HG02623 (cell line): ENCODE results near the gene WDR31.
"Not testable (repeated sequence)": the region's sequence is repeated elsewhere in the genome, so short reads cannot be mapped to it uniquely, and the experiment has no call there.

Experiments
- ATAC-seq: cut with Tn5 transposase; IDR thresholded peaks from one replicate; pipeline ENCODE4 v1.9.1; 2021; ENCODE audit warnings: moderate library complexity; ENCODE audit not compliant: unreplicated experiment

WDR31 gene

DNA sequence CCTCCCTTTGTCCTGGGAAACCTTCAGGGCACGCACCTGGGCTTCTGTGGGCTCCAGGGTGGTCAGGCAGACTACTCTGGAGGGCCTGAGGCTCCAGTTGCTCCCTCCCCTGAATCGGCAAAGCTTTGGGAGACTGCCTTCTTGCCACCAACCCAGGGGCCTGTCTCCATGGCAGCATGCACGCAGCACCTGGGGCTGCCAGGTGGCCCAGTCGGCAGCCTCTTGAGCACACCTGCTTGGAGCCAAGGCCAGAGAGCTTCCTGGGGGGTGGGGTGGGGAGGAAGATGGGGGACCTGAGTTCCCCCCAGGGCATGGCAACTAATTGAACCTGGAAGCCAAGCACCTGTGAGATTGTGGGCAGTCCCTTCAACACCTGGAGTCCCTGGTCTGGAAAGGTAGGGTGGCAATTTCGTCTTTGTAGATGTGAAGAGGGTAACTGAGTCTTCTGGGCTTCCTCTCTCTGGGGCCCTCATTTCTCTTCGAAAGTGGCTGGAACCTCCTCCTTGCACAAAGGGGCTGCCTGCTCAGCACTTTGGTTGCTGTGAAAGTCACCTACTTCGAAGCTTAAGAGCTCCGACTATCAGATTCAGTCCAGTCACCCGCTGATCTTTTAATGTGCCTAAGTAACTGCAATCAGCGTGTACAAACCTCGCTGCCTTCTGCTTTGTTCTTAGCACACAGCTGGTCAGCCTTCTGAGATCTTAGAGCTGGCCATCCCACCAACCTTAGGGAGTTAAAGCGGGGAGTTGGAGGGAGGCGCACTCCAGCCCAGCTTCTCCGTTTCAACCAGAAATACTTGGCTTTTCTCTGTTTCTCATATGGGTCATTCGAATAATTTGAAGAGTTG lies 40.9 kb downstream of the WDR31 start:
- ATAC-seq: no peak

DNA sequence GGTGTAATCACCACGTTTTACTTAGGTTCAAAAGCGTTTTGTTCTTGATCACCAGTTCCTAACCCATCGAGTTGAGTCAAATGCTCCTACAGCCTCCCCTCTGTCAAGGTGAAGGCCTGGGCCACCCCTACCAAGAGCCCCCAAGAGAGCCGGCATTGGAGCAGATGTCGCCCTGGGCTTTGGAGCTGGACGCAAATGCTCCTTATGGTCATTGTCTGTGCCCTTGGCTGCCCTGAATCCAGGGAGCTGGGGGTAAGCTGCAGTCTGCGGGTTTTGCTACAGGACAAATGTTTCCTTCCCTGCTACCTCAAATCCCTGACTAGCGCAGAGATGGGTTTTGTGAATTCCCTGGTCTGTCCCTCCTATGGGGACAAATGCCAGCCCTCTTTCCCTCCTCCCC lies 41.8 kb downstream of the WDR31 start:
- ATAC-seq: no peak

DNA sequence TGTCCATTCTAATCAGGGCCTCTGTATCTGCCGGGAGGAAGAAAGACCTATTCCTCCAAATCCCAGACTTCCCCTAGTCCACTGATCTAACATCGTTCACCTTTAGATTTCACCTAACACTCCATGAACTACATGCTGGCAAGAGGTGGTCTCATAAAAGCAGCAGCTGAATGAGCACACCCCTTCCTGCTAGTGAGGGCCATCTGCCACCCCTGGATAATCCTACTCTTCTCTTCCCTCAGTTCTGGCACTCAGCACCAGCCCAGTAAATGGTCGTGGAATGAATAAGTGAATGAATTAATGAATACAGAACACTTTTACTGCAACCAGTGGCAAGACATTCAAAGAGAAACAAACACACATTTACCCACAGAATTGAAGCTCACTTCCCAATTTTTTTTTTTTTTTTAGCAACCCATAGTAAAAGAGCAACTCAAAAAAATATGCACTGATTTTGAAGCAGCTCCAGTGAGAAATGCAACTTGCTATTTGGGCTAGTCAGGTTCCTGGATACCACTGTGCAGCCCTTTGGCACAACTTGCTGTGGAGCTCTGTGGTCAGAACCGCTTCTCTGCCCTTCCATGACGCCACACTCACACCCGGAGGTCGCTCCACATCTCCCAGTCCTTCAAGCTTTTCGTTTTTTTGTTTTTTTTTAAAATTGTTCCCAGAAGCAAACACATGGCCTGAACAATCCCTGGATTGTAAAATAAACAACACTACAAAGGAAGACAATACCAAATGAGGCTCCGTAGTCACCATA lies 43.1 kb downstream of the WDR31 start:
- no peak for ATAC-seq

GRCh38 chr9:113296247-113296646 lies 43.8 kb downstream of the WDR31 start:
- not testable (repeated sequence) for ATAC-seq

GRCh38 chr9:113293285-113293878 lies 46.7 kb downstream of the WDR31 start:
- no peak for ATAC-seq

- no peak for ATAC-seq
These were observed 49.9 kb downstream of the WDR31 start for GRCh38 chr9:113290052-113290607.

- ATAC-seq: no peak
These were observed 51.0 kb downstream of the WDR31 start for GRCh38 chr9:113289091-113289490.

DNA sequence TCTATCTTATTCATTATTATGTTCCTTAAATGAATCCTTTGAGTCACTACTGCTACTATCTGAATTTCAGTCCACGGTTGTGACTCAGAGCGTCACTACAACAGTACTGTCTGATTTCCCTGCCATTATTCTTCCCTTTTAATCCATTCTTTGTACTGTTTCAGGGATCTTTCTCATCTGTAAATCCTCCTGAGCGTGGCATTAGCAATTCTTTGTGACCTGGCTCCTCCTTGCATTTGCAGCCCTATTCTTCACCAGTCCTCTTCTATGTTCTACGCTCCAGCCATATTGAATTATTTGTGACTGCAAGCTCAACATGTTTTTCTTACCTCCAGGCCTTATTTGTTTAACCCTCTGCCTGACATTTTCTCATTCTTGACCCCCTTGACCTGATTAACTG lies 58.7 kb downstream of the WDR31 start:
- ATAC-seq: no peak

- no peak for ATAC-seq
These were observed 61.2 kb downstream of the WDR31 start for GRCh38 chr9:113278840-113279239.

DNA sequence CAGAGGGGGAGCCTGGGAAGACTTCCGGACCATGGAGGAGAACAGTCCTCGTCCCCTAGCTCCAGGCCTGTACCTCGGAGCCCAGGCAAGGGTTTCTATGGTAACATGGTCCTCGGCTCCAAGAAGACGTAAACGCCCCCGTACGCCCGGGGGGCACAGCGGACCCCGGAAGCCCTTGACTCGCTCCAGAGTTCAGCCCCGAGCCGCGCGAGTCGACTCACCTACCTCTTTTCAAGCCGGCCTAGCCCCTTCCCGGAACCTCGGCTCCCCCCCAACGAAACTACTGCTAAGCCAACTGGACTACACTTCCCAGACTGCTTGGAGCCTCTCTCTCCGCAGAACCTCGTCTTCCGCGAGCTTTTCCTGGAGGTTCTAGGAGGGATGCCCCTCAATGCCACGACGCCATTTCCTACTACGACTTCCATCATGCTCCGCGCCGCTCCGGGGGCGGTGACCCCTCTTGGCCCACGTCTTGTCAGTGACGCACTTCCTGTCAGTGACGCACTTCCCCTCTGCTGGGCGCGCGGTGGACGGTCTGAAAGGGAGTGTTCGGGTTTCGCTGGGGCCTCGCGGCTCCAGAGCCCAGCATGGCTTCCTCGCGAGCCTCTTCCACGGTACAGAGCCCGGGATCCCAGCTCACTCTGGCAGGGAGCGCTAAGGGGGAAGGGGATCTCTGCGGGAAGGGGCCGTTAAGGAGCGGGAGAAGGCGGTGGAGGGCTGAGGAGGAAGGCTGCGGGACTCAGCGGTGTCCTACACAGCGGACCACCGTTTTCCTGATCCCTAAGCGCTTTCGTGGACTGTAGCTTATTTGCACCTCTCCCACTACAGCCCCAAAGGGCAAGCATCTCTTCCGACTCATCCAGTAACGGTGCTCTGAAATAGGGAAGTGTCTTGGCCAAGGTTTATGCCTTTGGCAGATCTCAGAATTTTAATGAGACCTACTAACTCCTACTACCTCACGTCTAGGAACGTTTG lies 64.6 kb downstream of the WDR31 start, which contains the start of the genes CDC26 and PRPF4:
CDC26 (minus strand) TSS at position 416 of the 975 bp plus-strand sequence. CDS start 3,065 bp downstream, outside the sequence.
PRPF4 (plus strand) TSS at position 502 of the 975 bp plus-strand sequence; CDS start at position 588, 86 bp downstream.
- ATAC-seq: peak; percentile 97

GRCh38 chr9:113274474-113275156 lies 65.5 kb downstream of the WDR31 start:
- ATAC-seq: no peak

DNA sequence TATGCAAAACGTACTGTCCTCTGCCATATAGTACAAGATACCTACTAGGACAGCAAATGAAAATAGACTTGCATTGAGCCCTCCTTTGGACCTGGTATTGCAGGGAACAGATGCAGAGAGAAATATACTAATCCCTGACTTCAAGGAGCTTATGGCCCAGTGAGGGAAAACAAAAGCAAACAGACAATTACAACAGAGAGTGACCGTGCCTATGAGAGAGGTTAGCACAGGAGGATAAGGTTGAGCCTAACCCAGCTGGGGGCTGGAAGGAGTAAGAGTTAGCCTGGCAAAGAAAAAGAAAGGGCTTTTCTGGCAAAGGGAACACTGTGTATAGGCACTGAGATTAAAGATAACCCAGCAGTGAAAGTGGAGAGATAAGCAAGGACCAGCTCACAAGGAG lies 70.2 kb downstream of the WDR31 start:
- no peak for ATAC-seq

GRCh38 chr9:113269355-113269754 lies 70.7 kb downstream of the WDR31 start:
- no peak for ATAC-seq

- no peak for ATAC-seq
These were observed 72.0 kb downstream of the WDR31 start for GRCh38 chr9:113267911-113268566.

DNA sequence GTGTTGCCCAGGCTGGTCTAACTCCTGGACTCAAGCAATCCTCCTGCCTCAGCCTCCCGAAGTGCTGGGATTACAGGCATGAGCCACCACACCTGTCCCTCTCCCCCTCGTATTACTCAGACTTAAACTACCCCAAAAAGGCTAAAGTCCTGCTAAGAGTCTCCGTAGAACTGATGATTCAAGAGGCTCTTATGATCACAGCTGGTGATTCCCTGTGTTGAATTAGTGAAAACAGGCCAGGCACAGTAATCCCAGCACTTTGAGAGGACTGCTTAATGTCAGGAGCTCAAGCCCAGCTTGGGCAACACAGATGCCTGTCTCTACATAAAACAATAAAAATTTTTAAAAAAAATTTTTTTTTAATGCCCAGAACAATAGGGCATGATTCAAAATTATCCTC lies 73.9 kb downstream of the WDR31 start:
- no peak for ATAC-seq
